Measurements from ENCODE around the gene ADAT3.

- TF ChIP-seq CTCF (IDR thresholded peaks at IDR 0.05) (no peak), POLR2AphosphoS5 (IDR thresholded peaks at IDR 0.05) (no peak), POLR2A (IDR thresholded peaks at IDR 0.05) (no peak), EP300 (IDR thresholded peaks at IDR 0.05) (no peak)
These were observed 1.9 kb downstream of the ADAT3 start for GRCh38 chr19:1906985-1907562.

All from sigmoid colon (tissue), 4 donors.